Astrocyte of the cerebellum (primary cell): Measurements from ENCODE around the gene CHRDL2.

Experiments used
- DNase-seq: peaks from one replicate; pipeline ENCODE4 v3.0.0-alpha.2; 2011; ENCODE audit warnings: low read depth
- H3K4me3 ChIP-seq: 2 replicates; pipeline ENCODE4 v1.5.1; 2011; ENCODE audit warnings: mild to moderate bottlenecking, low read depth, low read length, moderate library complexity
- CTCF ChIP-seq: IDR thresholded peaks from 2 replicates; pipeline ENCODE4 v1.5.1; 2012; ENCODE audit warnings: low read length, low read depth, moderate library complexity, mild to moderate bottlenecking; ENCODE audit errors: missing control alignments
- in situ Hi-C: cut with HindIII; loops from 2 replicates; pipeline ENCODE4 v1.10.0; 2017; ENCODE audit warnings: low sequenced_read_pairs

Gene CHRDL2

GRCh38 chr11:74647404-74647803 lies 83.8 kb downstream of the CHRDL2 start:
- in situ Hi-C loops, result no loop called here
- no peak for TF ChIP-seq CTCF
- DNase-seq, result no peak
- no peak overlapping the region for H3K4me3 ChIP-seq

DNA sequence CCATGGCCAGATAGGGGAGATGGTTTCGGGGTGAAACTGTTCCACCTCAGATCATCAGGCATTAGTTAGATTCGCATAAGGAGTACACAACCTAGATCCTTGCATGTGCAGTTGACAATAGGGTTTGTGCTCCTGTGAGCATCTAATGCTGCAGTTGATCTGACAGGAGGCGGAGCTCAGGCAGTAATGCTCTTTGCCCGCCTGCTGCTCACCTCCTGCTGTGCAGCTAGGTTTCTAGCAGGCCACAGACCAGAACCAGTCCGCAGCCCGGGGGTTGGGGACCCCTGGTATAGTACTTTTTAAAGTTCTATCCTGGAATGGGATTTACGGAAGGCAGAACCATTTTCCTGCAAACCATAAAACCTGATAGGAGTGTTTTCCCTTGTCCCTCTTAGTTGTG lies 84.3 kb downstream of the CHRDL2 start:
- DNase-seq, result no peak
- no peak overlapping the region for H3K4me3 ChIP-seq
- TF ChIP-seq CTCF, result no peak
- in situ Hi-C loops, result no loop called here
